WTC11 (cell line): Measurements from ENCODE around the gene URM1. TPM values are rescaled to one million over a fixed set of nuclear protein-coding genes. Genes with fewer than 3 reads are reported as not detected.
A peak's percentile ranks its signal among the peaks of the same experiment; 100 is the strongest.

Experiments
- ATAC-seq: fragments of 200-7000 bp; cut with Tn5 transposase; 2 replicates; pipeline ENCODE4 v1.10.0; 2021; ENCODE audit warnings: mild to moderate bottlenecking, moderate library complexity
- CTCF ChIA-PET: fragments of 300-600 bp; sonication (Branson Sonifier 250); formaldehyde crosslinking; loops from one replicate; lab custom pipeline; 2021; ENCODE audit warnings: antibody characterized with exemption; lab: Charles Lee
- POLR2A ChIA-PET: fragments of 350-600 bp; sonication (Branson Sonifier 250); formaldehyde crosslinking; loops from one replicate; lab custom pipeline; 2021; ENCODE audit warnings: antibody characterized with exemption; lab: Charles Lee
- DNase-seq: peaks from one replicate; pipeline ENCODE4 v3.0.0; 2021; ENCODE audit warnings: low spot score
- H3K27ac Mint-ChIP-seq: 2 replicates; pipeline ENCODE4 v1.8.0; 2021; ENCODE audit warnings: mixed read lengths
- H3K27me3 Mint-ChIP-seq: 2 replicates; pipeline ENCODE4 v1.8.0; 2021; ENCODE audit warnings: low read depth, mild to moderate bottlenecking, moderate library complexity, mixed read lengths
- H3K36me3 Mint-ChIP-seq: 2 replicates; pipeline ENCODE4 v1.8.0; 2021; ENCODE audit warnings: mixed read lengths
- H3K4me1 Mint-ChIP-seq: 2 replicates; pipeline ENCODE4 v1.8.0; 2022; ENCODE audit warnings: mixed read lengths
- H3K4me3 Mint-ChIP-seq: 2 replicates; pipeline ENCODE4 v1.8.0; 2021; ENCODE audit warnings: mild to moderate bottlenecking, moderate library complexity, mixed read lengths
- H3K9me3 Mint-ChIP-seq: 2 replicates; pipeline ENCODE4 v1.8.0; 2021; ENCODE audit warnings: mixed read lengths
- CREM ChIP-seq: sonication (generic); formaldehyde crosslinking; IDR thresholded peaks from 2 replicates; pipeline ENCODE4 v1.8.1; 2022; ENCODE audit warnings: mild to moderate bottlenecking, missing genetic modification reagents, moderate library complexity
- ESRRA ChIP-seq: sonication (generic); formaldehyde crosslinking; IDR thresholded peaks from 2 replicates; pipeline ENCODE4 v1.8.1; 2022; ENCODE audit warnings: mild to moderate bottlenecking, missing genetic modification reagents, borderline replicate concordance
- FOXK1 ChIP-seq: sonication (generic); formaldehyde crosslinking; IDR thresholded peaks from 2 replicates; pipeline ENCODE4 v1.8.0; 2022; ENCODE audit warnings: mild to moderate bottlenecking, moderate library complexity, missing genetic modification reagents
- IRF2 ChIP-seq: sonication (generic); formaldehyde crosslinking; IDR thresholded peaks from 2 replicates; pipeline ENCODE4 v1.8.0; 2022; ENCODE audit warnings: low read depth, missing genetic modification reagents, borderline replicate concordance
- JUN ChIP-seq: sonication (generic); formaldehyde crosslinking; IDR thresholded peaks from 2 replicates; pipeline ENCODE4 v1.8.0; 2023; ENCODE audit warnings: mild to moderate bottlenecking, missing genetic modification reagents
- PRDM15 ChIP-seq: sonication (generic); formaldehyde crosslinking; IDR thresholded peaks from 2 replicates; pipeline ENCODE4 v1.8.0; 2022; ENCODE audit warnings: missing genetic modification reagents
- TCF7 ChIP-seq: sonication (generic); formaldehyde crosslinking; IDR thresholded peaks from 2 replicates; pipeline ENCODE4 v1.8.0; 2022; ENCODE audit warnings: mild to moderate bottlenecking, low read depth, missing genetic modification reagents, moderate library complexity
- TEAD4 ChIP-seq: sonication (generic); formaldehyde crosslinking; IDR thresholded peaks from 2 replicates; pipeline ENCODE4 v1.8.0; 2022; ENCODE audit warnings: mild to moderate bottlenecking, missing genetic modification reagents
- ZNF121 ChIP-seq: sonication (generic); formaldehyde crosslinking; IDR thresholded peaks from 2 replicates; pipeline ENCODE4 v1.8.0; 2023; ENCODE audit warnings: missing genetic modification reagents
- ZNF232 ChIP-seq: sonication (generic); formaldehyde crosslinking; IDR thresholded peaks from 2 replicates; pipeline ENCODE4 v1.8.0; 2022; ENCODE audit warnings: mild to moderate bottlenecking, missing genetic modification reagents
- ZNF423 ChIP-seq: fragments of 250-450 bp; sonication (Bioruptor Pico); IDR thresholded peaks from 2 replicates; pipeline ENCODE4 v2.1.2; 2022; ENCODE audit warnings: mild to moderate bottlenecking, moderate library complexity
- ZNF512 ChIP-seq: sonication (generic); formaldehyde crosslinking; IDR thresholded peaks from 2 replicates; pipeline ENCODE4 v1.8.1; 2022; ENCODE audit warnings: missing genetic modification reagents, borderline replicate concordance
- ZSCAN18 ChIP-seq: fragments of 250-450 bp; sonication (Bioruptor Pico); IDR thresholded peaks from 2 replicates; pipeline ENCODE4 v2.1.2; 2022; ENCODE audit warnings: mild to moderate bottlenecking, moderate library complexity
- total RNA-seq: library from RNA; stranded (reverse); gene quantifications from 3 replicates; pipeline ENCODE4 v1.2.3, GENCODE V29; 2021
- TF ChIP-seq, protein P1 (sequence below): sonication (generic); formaldehyde crosslinking; IDR thresholded peaks from 2 replicates; pipeline ENCODE4 v1.8.0; 2022; ENCODE audit warnings: mild to moderate bottlenecking, missing genetic modification reagents
- TF ChIP-seq, protein P2 (sequence below): sonication (generic); formaldehyde crosslinking; IDR thresholded peaks from 2 replicates; pipeline ENCODE4 v1.8.1; 2023; ENCODE audit warnings: mild to moderate bottlenecking, missing genetic modification reagents, moderate library complexity
- TF ChIP-seq, protein P3 (sequence below): sonication (generic); formaldehyde crosslinking; IDR thresholded peaks from 2 replicates; pipeline ENCODE4 v1.8.0; 2022; ENCODE audit warnings: mild to moderate bottlenecking, missing genetic modification reagents
- TF ChIP-seq, protein P4 (sequence below): sonication (generic); formaldehyde crosslinking; IDR thresholded peaks from 2 replicates; pipeline ENCODE4 v1.8.0; 2023; ENCODE audit warnings: missing genetic modification reagents, mild to moderate bottlenecking, borderline replicate concordance

URM1 gene
- total RNA-seq, 1 experiment from 2014 or later: 67.9 TPM

- no peak for DNase-seq
- ChIA-PET POLR2A (no interaction called here), CTCF (interaction anchor here (1.2 kb wide), 2 partner anchors 19 to 27 kb away, joined by 5 read pairs; no protein-coding TSS in a partner anchor)
- 0 out of 2 replicates have a peak, but pooled peaks have one; percentile 36 for TF ChIP-seq FOXK1 (CRISPR knock-in tag)
- TF ChIP-seq ZNF232: no peak
- no peak for TF ChIP-seq IRF2 (CRISPR knock-in tag)
- no peak for TF ChIP-seq JUN (CRISPR knock-in tag)
- TF ChIP-seq, protein P1, sequence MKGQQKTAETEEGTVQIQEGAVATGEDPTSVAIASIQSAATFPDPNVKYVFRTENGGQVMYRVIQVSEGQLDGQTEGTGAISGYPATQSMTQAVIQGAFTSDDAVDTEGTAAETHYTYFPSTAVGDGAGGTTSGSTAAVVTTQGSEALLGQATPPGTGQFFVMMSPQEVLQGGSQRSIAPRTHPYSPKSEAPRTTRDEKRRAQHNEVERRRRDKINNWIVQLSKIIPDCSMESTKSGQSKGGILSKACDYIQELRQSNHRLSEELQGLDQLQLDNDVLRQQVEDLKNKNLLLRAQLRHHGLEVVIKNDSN (CRISPR knock-in tag): peak; percentile 90; the same call in 1 of the 2 replicates
- 0 out of 2 replicates have a peak, but pooled peaks have one; percentile 10 for TF ChIP-seq PRDM15
- TF ChIP-seq ZNF512 (CRISPR knock-in tag): no peak
- no peak for TF ChIP-seq ZSCAN18 (CRISPR knock-in tag)
- TF ChIP-seq TEAD4: no peak
- H3K27ac Mint-ChIP-seq: peak overlapping the region; percentile 99
- ATAC-seq: peak; percentile 10
- 0 out of 2 replicates have a peak, but pooled peaks cover 8% of the 10 kb centered on the region for H3K4me1 Mint-ChIP-seq
- peaks cover 15% of the 10 kb centered on the region for H3K36me3 Mint-ChIP-seq
- no peaks in the 10 kb centered on the region for H3K27me3 Mint-ChIP-seq
- H3K4me3 Mint-ChIP-seq: peak overlapping the region; percentile 88
- no peaks in the 10 kb centered on the region for H3K9me3 Mint-ChIP-seq
Measured at GRCh38 chr9:128321879-128322403, 49.2 kb upstream of the URM1 start.

- CTCF ChIA-PET: interaction anchor here (0.7 to 1.2 kb wide), 2 partner anchors 19 to 230 kb away, joined by 3 to 5 read pairs; partner anchors contain the start of gene SPTAN1
- ATAC-seq: peak; percentile 89
- H3K9me3 Mint-ChIP-seq: no peaks in the 10 kb centered on the region
- peak; percentile 91 for DNase-seq
- POLR2A ChIA-PET: no interaction called here
- H3K4me3 Mint-ChIP-seq: peak within 1 kb of the TSS; percentile 88
- peaks cover 8% of the 10 kb centered on the region; the same call in 1 of the 2 replicates for H3K36me3 Mint-ChIP-seq
- H3K4me1 Mint-ChIP-seq: 0 out of 2 replicates have a peak, but pooled peaks cover 8% of the 10 kb centered on the region
- H3K27me3 Mint-ChIP-seq: no peaks in the 10 kb centered on the region
- peak within 1 kb of the TSS; percentile 99 for H3K27ac Mint-ChIP-seq
- TF ChIP-seq CREM (CRISPR knock-in tag) (no peak), ZNF512 (CRISPR knock-in tag) (no peak), ZNF423 (no peak), TCF7 (no peak), ESRRA (CRISPR knock-in tag) (peak; percentile 47; the same call in 1 of the 2 replicates), ZNF121 (CRISPR knock-in tag) (no peak)
- TF ChIP-seq, protein P2, sequence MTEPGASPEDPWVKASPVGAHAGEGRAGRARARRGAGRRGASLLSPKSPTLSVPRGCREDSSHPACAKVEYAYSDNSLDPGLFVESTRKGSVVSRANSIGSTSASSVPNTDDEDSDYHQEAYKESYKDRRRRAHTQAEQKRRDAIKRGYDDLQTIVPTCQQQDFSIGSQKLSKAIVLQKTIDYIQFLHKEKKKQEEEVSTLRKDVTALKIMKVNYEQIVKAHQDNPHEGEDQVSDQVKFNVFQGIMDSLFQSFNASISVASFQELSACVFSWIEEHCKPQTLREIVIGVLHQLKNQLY (CRISPR knock-in tag): 0 out of 2 replicates have a peak, but pooled peaks have one; percentile 19
- TF ChIP-seq, protein P3, sequence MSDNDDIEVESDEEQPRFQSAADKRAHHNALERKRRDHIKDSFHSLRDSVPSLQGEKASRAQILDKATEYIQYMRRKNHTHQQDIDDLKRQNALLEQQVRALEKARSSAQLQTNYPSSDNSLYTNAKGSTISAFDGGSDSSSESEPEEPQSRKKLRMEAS (CRISPR knock-in tag): peak; percentile 92
- TF ChIP-seq, protein P4, sequence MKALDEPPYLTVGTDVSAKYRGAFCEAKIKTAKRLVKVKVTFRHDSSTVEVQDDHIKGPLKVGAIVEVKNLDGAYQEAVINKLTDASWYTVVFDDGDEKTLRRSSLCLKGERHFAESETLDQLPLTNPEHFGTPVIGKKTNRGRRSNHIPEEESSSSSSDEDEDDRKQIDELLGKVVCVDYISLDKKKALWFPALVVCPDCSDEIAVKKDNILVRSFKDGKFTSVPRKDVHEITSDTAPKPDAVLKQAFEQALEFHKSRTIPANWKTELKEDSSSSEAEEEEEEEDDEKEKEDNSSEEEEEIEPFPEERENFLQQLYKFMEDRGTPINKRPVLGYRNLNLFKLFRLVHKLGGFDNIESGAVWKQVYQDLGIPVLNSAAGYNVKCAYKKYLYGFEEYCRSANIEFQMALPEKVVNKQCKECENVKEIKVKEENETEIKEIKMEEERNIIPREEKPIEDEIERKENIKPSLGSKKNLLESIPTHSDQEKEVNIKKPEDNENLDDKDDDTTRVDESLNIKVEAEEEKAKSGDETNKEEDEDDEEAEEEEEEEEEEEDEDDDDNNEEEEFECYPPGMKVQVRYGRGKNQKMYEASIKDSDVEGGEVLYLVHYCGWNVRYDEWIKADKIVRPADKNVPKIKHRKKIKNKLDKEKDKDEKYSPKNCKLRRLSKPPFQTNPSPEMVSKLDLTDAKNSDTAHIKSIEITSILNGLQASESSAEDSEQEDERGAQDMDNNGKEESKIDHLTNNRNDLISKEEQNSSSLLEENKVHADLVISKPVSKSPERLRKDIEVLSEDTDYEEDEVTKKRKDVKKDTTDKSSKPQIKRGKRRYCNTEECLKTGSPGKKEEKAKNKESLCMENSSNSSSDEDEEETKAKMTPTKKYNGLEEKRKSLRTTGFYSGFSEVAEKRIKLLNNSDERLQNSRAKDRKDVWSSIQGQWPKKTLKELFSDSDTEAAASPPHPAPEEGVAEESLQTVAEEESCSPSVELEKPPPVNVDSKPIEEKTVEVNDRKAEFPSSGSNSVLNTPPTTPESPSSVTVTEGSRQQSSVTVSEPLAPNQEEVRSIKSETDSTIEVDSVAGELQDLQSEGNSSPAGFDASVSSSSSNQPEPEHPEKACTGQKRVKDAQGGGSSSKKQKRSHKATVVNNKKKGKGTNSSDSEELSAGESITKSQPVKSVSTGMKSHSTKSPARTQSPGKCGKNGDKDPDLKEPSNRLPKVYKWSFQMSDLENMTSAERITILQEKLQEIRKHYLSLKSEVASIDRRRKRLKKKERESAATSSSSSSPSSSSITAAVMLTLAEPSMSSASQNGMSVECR (CRISPR knock-in tag): peak; percentile 81; the same call in 1 of the 2 replicates
Measured at GRCh38 chr9:128322404-128323211, 48.6 kb upstream of the URM1 start, which contains the start of the genes COQ4 and TRUB2. Gene COQ4 (plus strand): TSS chr9:128322839. CDS start chr9:128322859, 20 bp downstream. Gene TRUB2 (minus strand): TSS chr9:128322447. CDS start chr9:128322408, 39 bp downstream.
